HepG2 (cell line): ENCODE data around the gene NCS1. TPM values are rescaled to one million over a fixed set of nuclear protein-coding genes. Genes with fewer than 3 reads are reported as not detected.

ENCODE experiments used
- ATAC-seq: fragments of 200-7000 bp; cut with Tn5 transposase; 3 replicates; pipeline ENCODE4 v1.9.1; 2020; ENCODE audit warnings: mild to moderate bottlenecking, moderate library complexity
- BruUV-seq: library from RNA; stranded (reverse); fragments of 400-500 nt; replicated peaks from 2 replicates; lab custom pipeline; 2021; lab: Mats Ljungman, UMichigan
- CTCF ChIA-PET: fragments of 300-600 bp; formaldehyde crosslinking; extraction: SDS; loops from one replicate; lab custom pipeline; 2021; ENCODE audit warnings: low total read pairs, inconsistent platforms, low intra/inter-chr PET ratio; lab: Yijun Ruan, JAX
- POLR2A ChIA-PET: fragments of 350-600 bp; sonication (Branson Sonifier 250); formaldehyde crosslinking; loops from one replicate; lab custom pipeline; 2020; ENCODE audit warnings: antibody characterized with exemption, inconsistent platforms; lab: Yijun Ruan, JAX
- DNase-seq: peaks from one replicate; pipeline ENCODE4 v3.0.0-alpha.2; 2015; ENCODE audit warnings: low spot score
- FAIRE-seq: peaks from 3 replicates; lab custom pipeline; 2011; peaks lifted over from hg19 to GRCh38; lab: Jason Lieb, UNC
- H2AFZ ChIP-seq: one replicate; pipeline ENCODE4 v1.6.1; 2011; ENCODE audit warnings: low read length, inconsistent platforms
- H3K27ac ChIP-seq: fragments of 300-600 bp; 3 replicates; pipeline ENCODE4 v1.8.0; 2011; ENCODE audit warnings: mixed run types, mild to moderate bottlenecking, mixed read lengths, low read length, inconsistent platforms; ENCODE audit not compliant: insufficient read depth; ENCODE audit errors: extremely low read length
- H3K27me3 ChIP-seq, 2 experiments: fragments of 200-600 bp in 1 of 2; 2 replicates in 1 of 2; 3 replicates in 1 of 2; pipeline versions ENCODE4 v1.6.0 to v1.8.0; 2011; ENCODE audit warnings: low read length in 2 of 2, mild to moderate bottlenecking in 2 of 2, moderate library complexity in 2 of 2, inconsistent platforms in 1 of 2; ENCODE audit not compliant: insufficient read depth in 2 of 2, control insufficient read depth in 1 of 2
- H3K36me3 ChIP-seq, 2 experiments: fragments of 200-600 bp in 1 of 2; replicated peaks in 1 of 2; 2 replicates in 1 of 2; 3 replicates in 1 of 2; pipeline versions ENCODE4 v1.5.1 to v1.8.0; 2011; ENCODE audit warnings: low read length in 2 of 2, inconsistent platforms in 1 of 2; ENCODE audit not compliant: insufficient read depth in 2 of 2, control insufficient read depth in 1 of 2
- H3K4me1 ChIP-seq: 2 replicates; pipeline ENCODE4 v1.5.1; 2012; ENCODE audit warnings: low read length, inconsistent platforms; ENCODE audit not compliant: insufficient read depth
- H3K4me2 ChIP-seq: 2 replicates; pipeline ENCODE4 v1.6.0; 2011; ENCODE audit warnings: low read depth, low read length, inconsistent platforms
- H3K4me3 ChIP-seq, 3 experiments: fragments of 200-600 bp in 1 of 3; sonication (generic), shearing (Covaris generic) in 1 of 3; replicated peaks in 1 of 3; 2 replicates each; pipeline ENCODE4 v1.5.1; 2011 to 2016; ENCODE audit warnings: low read length in 3 of 3, inconsistent platforms in 2 of 3, low read depth in 2 of 3, mild to moderate bottlenecking in 2 of 3, control low read depth in 1 of 3, mixed read lengths in 1 of 3; ENCODE audit not compliant: insufficient read depth in 1 of 3
- H3K79me2 ChIP-seq: one replicate; pipeline ENCODE4 v1.6.1; 2011; ENCODE audit warnings: low read length, inconsistent platforms; ENCODE audit not compliant: insufficient read depth
- H3K9ac ChIP-seq: 2 replicates; pipeline ENCODE4 v1.6.0; 2011; ENCODE audit warnings: mild to moderate bottlenecking, low read depth, low read length, inconsistent platforms; ENCODE audit not compliant: insufficient read depth
- H3K9me3 ChIP-seq: 2 replicates; pipeline ENCODE4 v1.5.1; 2012; ENCODE audit warnings: mild to moderate bottlenecking, low read length
- H4K20me1 ChIP-seq: 2 replicates; pipeline ENCODE4 v1.6.0; 2011; ENCODE audit warnings: inconsistent platforms, mild to moderate bottlenecking, low read length, moderate library complexity; ENCODE audit not compliant: insufficient read depth
- WGBS: methylation state at CpG from one replicate; pipeline ENCODE4 v1.1.6; 2017; ENCODE audit warnings: low lambda C conversion rate; 5-methylcytosine and 5-hydroxymethylcytosine counted together
- in situ Hi-C: cut with HindIII; loops from 2 replicates; pipeline ENCODE4 v1.10.0; 2017; ENCODE audit warnings: low pct_unique_long_range_greater_than_20kb; ENCODE audit not compliant: extremely low pct_ligation_motif_present
- intact Hi-C: fragments of 100-400 bp; cut with micrococcal nuclease; formaldehyde crosslinking; loops from one replicate; pipeline ENCODE4 v1.10.0; 2022; ENCODE audit not compliant: unreplicated experiment
- polyA plus RNA-seq, 8 experiments: library from polyadenylated mRNA; depleted of rRNA in 3 of 8; stranded (reverse) in 7 of 8; unstranded in 1 of 8; fragments of >200 nt; fragmentation: Illumina TruSeq in 4 of 8; extraction: Trizol in 4 of 8; gene quantifications; 2 replicates each; pipeline versions ENCODE4 v1.2.1 to v1.2.3, GENCODE V29; 2011 to 2016; ENCODE audit warnings: low read depth in 4 of 8, missing spikeins in 1 of 8, mixed read lengths in 1 of 8; ENCODE audit not compliant: insufficient read depth in 1 of 8
- total RNA-seq, 5 experiments: library from RNA; depleted of rRNA; stranded (reverse); fragments of >200 nt; fragmentation: Illumina TruSeq; extraction: Trizol; gene quantifications; 2 replicates each; pipeline ENCODE4 v1.2.3, GENCODE V29; 2016; ENCODE audit warnings: low read depth in 1 of 5
- TF ChIP-seq, protein P1 (sequence below): sonication (generic); formaldehyde crosslinking; IDR thresholded peaks from 2 replicates; pipeline ENCODE4 v1.5.0; 2020; ENCODE audit warnings: mild to moderate bottlenecking, missing genetic modification reagents, moderate library complexity
- TF ChIP-seq, protein P2 (sequence below): sonication (generic); formaldehyde crosslinking; IDR thresholded peaks from 2 replicates; pipeline ENCODE4 v1.9.0; 2021; ENCODE audit warnings: missing genetic modification reagents, borderline replicate concordance

NCS1 gene
- total and polyA plus RNA-seq, 2 of the 13 experiments (the other 11 are each of a cell fraction or from before 2014, with no cell fraction given), result 4.7 to 6.1 TPM

DNA sequence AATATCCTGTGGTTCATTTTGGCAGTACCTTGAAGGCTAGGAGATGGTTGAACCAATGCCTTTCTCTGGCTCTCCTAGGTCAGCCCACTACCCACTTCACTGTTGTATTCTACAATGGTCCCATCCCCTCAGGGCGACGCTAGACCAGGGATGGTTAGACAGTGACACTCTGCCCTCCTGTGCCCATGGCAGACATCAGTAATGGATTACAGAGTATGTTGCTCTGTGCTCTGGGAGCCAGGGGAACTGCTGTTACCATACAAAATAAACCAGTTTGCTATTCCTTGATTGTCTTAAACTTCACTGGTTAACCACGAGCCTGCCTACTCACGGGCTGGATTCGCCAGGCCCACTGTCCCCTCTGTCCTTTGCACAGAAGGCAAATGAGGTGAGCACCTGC is 33.7 kb downstream of the NCS1 start:
- CTCF ChIA-PET, result no interaction called here

More for the DNA sequence above, 33.7 kb downstream of the NCS1 start:
- no peak overlapping the region for H2AFZ ChIP-seq
- no peak overlapping the region for H3K27ac ChIP-seq
- FAIRE-seq (no peak), ATAC-seq (no peak), DNase-seq (no peak)
- no peak overlapping the region for H3K9ac ChIP-seq
- in situ Hi-C loops (no loop called here), intact Hi-C loops (no loop called here)
- H3K4me3 ChIP-seq, result no peak overlapping the region
- no peaks in the 10 kb centered on the region for H3K79me2 ChIP-seq
- BruUV-seq, result no TSS peak
- H3K4me2 ChIP-seq, result no peak overlapping the region
- 87% methylated on average over 5 of the region's 5 CpGs for WGBS
- TF ChIP-seq, protein P1, sequence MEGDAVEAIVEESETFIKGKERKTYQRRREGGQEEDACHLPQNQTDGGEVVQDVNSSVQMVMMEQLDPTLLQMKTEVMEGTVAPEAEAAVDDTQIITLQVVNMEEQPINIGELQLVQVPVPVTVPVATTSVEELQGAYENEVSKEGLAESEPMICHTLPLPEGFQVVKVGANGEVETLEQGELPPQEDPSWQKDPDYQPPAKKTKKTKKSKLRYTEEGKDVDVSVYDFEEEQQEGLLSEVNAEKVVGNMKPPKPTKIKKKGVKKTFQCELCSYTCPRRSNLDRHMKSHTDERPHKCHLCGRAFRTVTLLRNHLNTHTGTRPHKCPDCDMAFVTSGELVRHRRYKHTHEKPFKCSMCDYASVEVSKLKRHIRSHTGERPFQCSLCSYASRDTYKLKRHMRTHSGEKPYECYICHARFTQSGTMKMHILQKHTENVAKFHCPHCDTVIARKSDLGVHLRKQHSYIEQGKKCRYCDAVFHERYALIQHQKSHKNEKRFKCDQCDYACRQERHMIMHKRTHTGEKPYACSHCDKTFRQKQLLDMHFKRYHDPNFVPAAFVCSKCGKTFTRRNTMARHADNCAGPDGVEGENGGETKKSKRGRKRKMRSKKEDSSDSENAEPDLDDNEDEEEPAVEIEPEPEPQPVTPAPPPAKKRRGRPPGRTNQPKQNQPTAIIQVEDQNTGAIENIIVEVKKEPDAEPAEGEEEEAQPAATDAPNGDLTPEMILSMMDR, result peak; percentile 11; the same call in 1 of the 2 replicates
- TF ChIP-seq, protein P2, sequence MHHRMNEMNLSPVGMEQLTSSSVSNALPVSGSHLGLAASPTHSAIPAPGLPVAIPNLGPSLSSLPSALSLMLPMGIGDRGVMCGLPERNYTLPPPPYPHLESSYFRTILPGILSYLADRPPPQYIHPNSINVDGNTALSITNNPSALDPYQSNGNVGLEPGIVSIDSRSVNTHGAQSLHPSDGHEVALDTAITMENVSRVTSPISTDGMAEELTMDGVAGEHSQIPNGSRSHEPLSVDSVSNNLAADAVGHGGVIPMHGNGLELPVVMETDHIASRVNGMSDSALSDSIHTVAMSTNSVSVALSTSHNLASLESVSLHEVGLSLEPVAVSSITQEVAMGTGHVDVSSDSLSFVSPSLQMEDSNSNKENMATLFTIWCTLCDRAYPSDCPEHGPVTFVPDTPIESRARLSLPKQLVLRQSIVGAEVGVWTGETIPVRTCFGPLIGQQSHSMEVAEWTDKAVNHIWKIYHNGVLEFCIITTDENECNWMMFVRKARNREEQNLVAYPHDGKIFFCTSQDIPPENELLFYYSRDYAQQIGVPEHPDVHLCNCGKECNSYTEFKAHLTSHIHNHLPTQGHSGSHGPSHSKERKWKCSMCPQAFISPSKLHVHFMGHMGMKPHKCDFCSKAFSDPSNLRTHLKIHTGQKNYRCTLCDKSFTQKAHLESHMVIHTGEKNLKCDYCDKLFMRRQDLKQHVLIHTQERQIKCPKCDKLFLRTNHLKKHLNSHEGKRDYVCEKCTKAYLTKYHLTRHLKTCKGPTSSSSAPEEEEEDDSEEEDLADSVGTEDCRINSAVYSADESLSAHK, result no peak
- peaks cover 18% of the 10 kb centered on the region for H3K4me1 ChIP-seq
- no peaks in the 10 kb centered on the region for H3K9me3 ChIP-seq
- H4K20me1 ChIP-seq, result no peaks in the 10 kb centered on the region
- no peaks in the 10 kb centered on the region for H3K36me3 ChIP-seq
- no peaks in the 10 kb centered on the region for H3K27me3 ChIP-seq
- POLR2A ChIA-PET, result no interaction called here
